HEK293 (cell line): ENCODE results near the gene NLGN1.

Experiments
- CTCF ChIA-PET: fragments of 350-600 bp; formaldehyde crosslinking; extraction: SDS; loops from one replicate; lab custom pipeline; 2021; ENCODE audit warnings: antibody characterized with exemption; lab: Yijun Ruan, JAX
- POLR2A ChIA-PET: fragments of 300-600 bp; formaldehyde crosslinking; extraction: SDS; loops from one replicate; lab custom pipeline; 2020; ENCODE audit warnings: antibody characterized with exemption, inconsistent platforms; lab: Yijun Ruan, JAX
- H3K27ac ChIP-seq: fragments of 200-500 bp; sonication (Bioruptor generic); 2 replicates; pipeline ENCODE4 v1.5.1; 2014; ENCODE audit warnings: low read depth, low read length, control low read depth, inconsistent platforms; ENCODE audit errors: extremely low read depth
- H3K36me3 ChIP-seq, 2 experiments: fragments of 200-500 bp in 1 of 2; sonication (Bioruptor generic) in 1 of 2; 1 replicate in 1 of 2; 2 replicates in 1 of 2; pipeline ENCODE4 v1.5.1; 2014 to 2017; ENCODE audit warnings: inconsistent platforms in 2 of 2, low read length in 2 of 2; ENCODE audit not compliant: control insufficient read depth in 2 of 2, insufficient read depth in 1 of 2
- H3K4me1 ChIP-seq: fragments of 200-500 bp; sonication (Bioruptor generic); 2 replicates; pipeline ENCODE4 v1.5.1; 2014; ENCODE audit warnings: mild to moderate bottlenecking, low read length, inconsistent platforms; ENCODE audit not compliant: control insufficient read depth, insufficient read depth
- H3K4me3 ChIP-seq: 2 replicates; pipeline ENCODE4 v1.5.1; 2011; ENCODE audit warnings: low read depth, mild to moderate bottlenecking, control low read depth, low read length, moderate library complexity
- H3K9me3 ChIP-seq: fragments of 200-500 bp; sonication (Bioruptor generic); 2 replicates; pipeline ENCODE4 v1.5.1; 2014; ENCODE audit warnings: low read depth, low read length, inconsistent platforms; ENCODE audit not compliant: control insufficient read depth, insufficient read depth
- BCL11B ChIP-seq: fragments of 450-650 bp; formaldehyde crosslinking; IDR thresholded peaks from 2 replicates; pipeline ENCODE4 v1.5.1; 2016; ENCODE audit warnings: low read depth, missing biosample characterization, missing genetic modification characterization
- KLF8 ChIP-seq: fragments of 450-650 bp; formaldehyde crosslinking; IDR thresholded peaks from 2 replicates; pipeline ENCODE4 v1.5.1; 2016; ENCODE audit warnings: missing biosample characterization, missing genetic modification characterization
- SP3 ChIP-seq: fragments of 450-650 bp; formaldehyde crosslinking; IDR thresholded peaks from 2 replicates; pipeline ENCODE4 v1.5.1; 2016; ENCODE audit warnings: missing biosample characterization, missing genetic modification characterization
- ZBTB21 ChIP-seq: fragments of 450-650 bp; formaldehyde crosslinking; IDR thresholded peaks from 2 replicates; pipeline ENCODE4 v1.5.1; 2017; ENCODE audit warnings: missing biosample characterization, missing genetic modification characterization
- ZNF10 ChIP-seq: fragments of 450-650 bp; formaldehyde crosslinking; IDR thresholded peaks from 2 replicates; pipeline ENCODE4 v1.5.1; 2017; ENCODE audit warnings: missing biosample characterization, missing genetic modification characterization
- ZNF266 ChIP-seq: fragments of 450-650 bp; formaldehyde crosslinking; IDR thresholded peaks from 2 replicates; pipeline ENCODE4 v1.5.1; 2016; ENCODE audit warnings: missing biosample characterization, missing genetic modification characterization, low read depth
- ZNF324 ChIP-seq: fragments of 450-650 bp; formaldehyde crosslinking; IDR thresholded peaks from 2 replicates; pipeline ENCODE4 v1.5.1; 2016; ENCODE audit warnings: missing biosample characterization, missing genetic modification characterization
- ZNF354C ChIP-seq: fragments of 450-650 bp; formaldehyde crosslinking; IDR thresholded peaks from 2 replicates; pipeline ENCODE4 v1.5.1; 2016; ENCODE audit warnings: missing biosample characterization, missing genetic modification characterization, low read depth, borderline replicate concordance
- ZNF501 ChIP-seq: fragments of 450-650 bp; formaldehyde crosslinking; IDR thresholded peaks from 2 replicates; pipeline ENCODE4 v1.5.1; 2016; ENCODE audit warnings: missing biosample characterization, missing genetic modification characterization
- ZNF529 ChIP-seq: fragments of 450-650 bp; formaldehyde crosslinking; IDR thresholded peaks from 2 replicates; pipeline ENCODE4 v1.5.1; 2017; ENCODE audit warnings: missing genetic modification characterization, missing biosample characterization; ENCODE audit not compliant: insufficient replicate concordance
- ZNF561 ChIP-seq: fragments of 450-650 bp; IDR thresholded peaks from 2 replicates; pipeline ENCODE4 v1.5.1; 2018; ENCODE audit warnings: missing biosample characterization, missing genetic modification characterization, borderline replicate concordance
- ZNF677 ChIP-seq: fragments of 450-650 bp; IDR thresholded peaks from 2 replicates; pipeline ENCODE4 v1.5.0; 2018; ENCODE audit warnings: missing biosample characterization, mild to moderate bottlenecking, missing genetic modification characterization, moderate library complexity
- TF ChIP-seq, protein P1 (sequence below): fragments of 450-650 bp; formaldehyde crosslinking; IDR thresholded peaks from 2 replicates; pipeline ENCODE4 v1.5.1; 2016; ENCODE audit warnings: missing biosample characterization, missing genetic modification characterization
- TF ChIP-seq, protein P2 (sequence below): fragments of 450-650 bp; formaldehyde crosslinking; IDR thresholded peaks from 2 replicates; pipeline ENCODE4 v1.5.1; 2016; ENCODE audit warnings: missing biosample characterization, missing genetic modification characterization
- TF ChIP-seq, protein P3 (sequence below): fragments of 450-650 bp; formaldehyde crosslinking; IDR thresholded peaks from 2 replicates; pipeline ENCODE4 v1.5.1; 2017; ENCODE audit warnings: missing biosample characterization, missing genetic modification characterization
- TF ChIP-seq, protein P4 (sequence below): fragments of 450-650 bp; formaldehyde crosslinking; IDR thresholded peaks from 2 replicates; pipeline ENCODE4 v1.5.1; 2016; ENCODE audit warnings: missing biosample characterization, missing genetic modification characterization
- TF ChIP-seq, protein P5 (sequence below): fragments of 450-650 bp; formaldehyde crosslinking; IDR thresholded peaks from 2 replicates; pipeline ENCODE4 v1.5.1; 2016; ENCODE audit warnings: missing biosample characterization, missing genetic modification characterization
- TF ChIP-seq, protein P6 (sequence below): fragments of 450-650 bp; formaldehyde crosslinking; conservative IDR thresholded peaks from 2 replicates; pipeline ENCODE4 v1.5.1; 2016; ENCODE audit warnings: low read depth, missing biosample characterization, missing genetic modification characterization
- TF ChIP-seq, protein P7 (sequence below): fragments of 450-650 bp; formaldehyde crosslinking; IDR thresholded peaks from 2 replicates; pipeline ENCODE4 v1.5.1; 2017; ENCODE audit warnings: missing biosample characterization, missing genetic modification characterization

NLGN1 gene

DNA sequence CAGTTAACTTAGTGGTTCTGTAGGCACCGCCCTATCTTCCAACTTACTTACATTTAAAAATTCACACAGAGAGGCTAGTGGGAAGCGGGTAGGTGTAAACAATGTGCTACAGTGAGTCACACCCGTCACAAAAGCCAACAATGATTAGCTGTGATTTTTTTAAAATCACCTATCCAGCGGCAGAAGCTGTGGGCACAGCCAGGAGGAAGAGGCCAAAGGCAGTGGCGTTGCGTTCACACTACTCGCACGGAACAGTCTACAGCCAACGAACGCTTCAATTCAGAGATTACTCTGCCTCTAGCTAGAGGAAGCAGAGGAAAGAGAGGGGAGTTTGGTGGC is 2.5 kb upstream of the NLGN1 start (continued):
- TF ChIP-seq, protein P1, sequence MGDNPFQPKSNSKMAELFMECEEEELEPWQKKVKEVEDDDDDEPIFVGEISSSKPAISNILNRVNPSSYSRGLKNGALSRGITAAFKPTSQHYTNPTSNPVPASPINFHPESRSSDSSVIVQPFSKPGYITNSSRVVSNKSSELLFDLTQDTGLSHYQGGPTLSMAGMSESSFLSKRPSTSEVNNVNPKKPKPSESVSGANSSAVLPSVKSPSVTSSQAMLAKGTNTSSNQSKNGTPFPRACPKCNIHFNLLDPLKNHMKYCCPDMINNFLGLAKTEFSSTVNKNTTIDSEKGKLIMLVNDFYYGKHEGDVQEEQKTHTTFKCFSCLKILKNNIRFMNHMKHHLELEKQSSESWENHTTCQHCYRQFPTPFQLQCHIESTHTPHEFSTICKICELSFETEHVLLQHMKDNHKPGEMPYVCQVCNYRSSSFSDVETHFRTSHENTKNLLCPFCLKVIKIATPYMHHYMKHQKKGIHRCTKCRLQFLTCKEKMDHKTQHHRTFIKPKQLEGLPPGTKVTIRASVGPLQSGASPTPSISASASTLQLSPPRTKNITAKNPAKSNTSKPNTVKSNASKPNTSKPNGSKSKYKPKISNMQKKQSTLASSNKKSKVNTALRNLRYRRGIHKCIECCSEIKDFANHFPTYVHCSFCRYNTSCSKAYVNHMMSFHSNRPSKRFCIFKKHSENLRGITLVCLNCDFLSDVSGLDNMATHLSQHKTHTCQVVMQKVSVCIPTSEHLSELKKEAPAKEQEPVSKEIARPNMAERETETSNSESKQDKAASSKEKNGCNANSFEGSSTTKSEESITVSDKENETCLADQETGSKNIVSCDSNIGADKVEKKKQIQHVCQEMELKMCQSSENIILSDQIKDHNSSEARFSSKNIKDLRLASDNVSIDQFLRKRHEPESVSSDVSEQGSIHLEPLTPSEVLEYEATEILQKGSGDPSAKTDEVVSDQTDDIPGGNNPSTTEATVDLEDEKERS (tag by site-specific recombination) = no peak

DNA sequence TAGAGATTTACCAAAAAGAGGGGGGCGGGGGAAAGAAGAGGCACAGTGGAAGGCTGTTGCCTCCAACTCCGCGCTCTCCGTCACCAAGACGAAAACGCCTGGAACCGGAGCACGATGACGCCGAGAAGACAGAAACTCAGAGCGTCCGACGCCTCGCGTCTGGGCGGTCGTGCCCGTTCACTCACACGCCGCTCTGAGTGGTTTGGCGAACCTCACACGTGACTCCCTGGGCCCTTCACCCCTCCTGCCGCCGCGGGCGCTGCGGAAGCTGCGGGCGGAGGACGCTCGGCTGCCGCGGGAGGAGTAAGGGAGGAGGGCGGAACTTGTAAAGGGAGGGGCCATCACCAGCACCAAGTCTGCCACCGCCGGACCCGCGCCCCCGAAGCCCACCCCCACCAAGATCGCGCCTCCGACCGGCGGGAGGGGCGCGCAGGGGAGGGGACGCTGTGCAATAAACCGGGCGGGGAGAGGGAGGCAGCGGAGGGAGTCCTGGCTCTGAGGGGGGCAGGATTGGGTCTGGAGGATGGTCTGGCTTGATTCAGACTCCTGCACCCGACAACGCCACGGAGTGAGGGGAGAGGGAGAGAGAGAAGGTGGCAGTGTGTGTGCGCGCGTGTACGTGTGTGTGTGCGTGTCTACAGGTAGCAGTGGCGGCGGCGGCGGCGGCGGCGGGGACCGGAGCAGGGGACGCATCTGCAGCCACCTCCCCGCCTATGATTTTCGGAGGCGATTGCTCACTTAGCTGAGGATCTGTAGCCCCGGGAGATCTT is 1.9 kb upstream of the NLGN1 start:
- no peaks in the 10 kb centered on the region for H3K36me3 ChIP-seq
- H3K4me1 ChIP-seq = no peaks in the 10 kb centered on the region; the same call in 1 of the 2 replicates
- ChIA-PET POLR2A (no interaction called here), CTCF (no interaction called here)
- H3K9me3 ChIP-seq = no peaks in the 10 kb centered on the region
- H3K27ac ChIP-seq = peak overlapping the region; percentile 70
- peak overlapping the region; percentile 78 for H3K4me3 ChIP-seq
- TF ChIP-seq KLF8 (tag by site-specific recombination) = peak; percentile 93
- TF ChIP-seq SP3 = peak; percentile 88
- TF ChIP-seq, protein P2, sequence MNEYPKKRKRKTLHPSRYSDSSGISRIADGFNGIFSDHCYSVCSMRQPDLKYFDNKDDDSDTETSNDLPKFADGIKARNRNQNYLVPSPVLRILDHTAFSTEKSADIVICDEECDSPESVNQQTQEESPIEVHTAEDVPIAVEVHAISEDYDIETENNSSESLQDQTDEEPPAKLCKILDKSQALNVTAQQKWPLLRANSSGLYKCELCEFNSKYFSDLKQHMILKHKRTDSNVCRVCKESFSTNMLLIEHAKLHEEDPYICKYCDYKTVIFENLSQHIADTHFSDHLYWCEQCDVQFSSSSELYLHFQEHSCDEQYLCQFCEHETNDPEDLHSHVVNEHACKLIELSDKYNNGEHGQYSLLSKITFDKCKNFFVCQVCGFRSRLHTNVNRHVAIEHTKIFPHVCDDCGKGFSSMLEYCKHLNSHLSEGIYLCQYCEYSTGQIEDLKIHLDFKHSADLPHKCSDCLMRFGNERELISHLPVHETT = 0 out of 2 replicates have a peak, but pooled peaks have one; percentile 20
- TF ChIP-seq, protein P3, sequence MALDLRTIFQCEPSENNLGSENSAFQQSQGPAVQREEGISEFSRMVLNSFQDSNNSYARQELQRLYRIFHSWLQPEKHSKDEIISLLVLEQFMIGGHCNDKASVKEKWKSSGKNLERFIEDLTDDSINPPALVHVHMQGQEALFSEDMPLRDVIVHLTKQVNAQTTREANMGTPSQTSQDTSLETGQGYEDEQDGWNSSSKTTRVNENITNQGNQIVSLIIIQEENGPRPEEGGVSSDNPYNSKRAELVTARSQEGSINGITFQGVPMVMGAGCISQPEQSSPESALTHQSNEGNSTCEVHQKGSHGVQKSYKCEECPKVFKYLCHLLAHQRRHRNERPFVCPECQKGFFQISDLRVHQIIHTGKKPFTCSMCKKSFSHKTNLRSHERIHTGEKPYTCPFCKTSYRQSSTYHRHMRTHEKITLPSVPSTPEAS (tag by site-specific recombination) = peak; percentile 97
- TF ChIP-seq, protein P4, sequence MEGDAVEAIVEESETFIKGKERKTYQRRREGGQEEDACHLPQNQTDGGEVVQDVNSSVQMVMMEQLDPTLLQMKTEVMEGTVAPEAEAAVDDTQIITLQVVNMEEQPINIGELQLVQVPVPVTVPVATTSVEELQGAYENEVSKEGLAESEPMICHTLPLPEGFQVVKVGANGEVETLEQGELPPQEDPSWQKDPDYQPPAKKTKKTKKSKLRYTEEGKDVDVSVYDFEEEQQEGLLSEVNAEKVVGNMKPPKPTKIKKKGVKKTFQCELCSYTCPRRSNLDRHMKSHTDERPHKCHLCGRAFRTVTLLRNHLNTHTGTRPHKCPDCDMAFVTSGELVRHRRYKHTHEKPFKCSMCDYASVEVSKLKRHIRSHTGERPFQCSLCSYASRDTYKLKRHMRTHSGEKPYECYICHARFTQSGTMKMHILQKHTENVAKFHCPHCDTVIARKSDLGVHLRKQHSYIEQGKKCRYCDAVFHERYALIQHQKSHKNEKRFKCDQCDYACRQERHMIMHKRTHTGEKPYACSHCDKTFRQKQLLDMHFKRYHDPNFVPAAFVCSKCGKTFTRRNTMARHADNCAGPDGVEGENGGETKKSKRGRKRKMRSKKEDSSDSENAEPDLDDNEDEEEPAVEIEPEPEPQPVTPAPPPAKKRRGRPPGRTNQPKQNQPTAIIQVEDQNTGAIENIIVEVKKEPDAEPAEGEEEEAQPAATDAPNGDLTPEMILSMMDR (tag by site-specific recombination) = peak; percentile 53
- no peak for TF ChIP-seq ZNF529
- TF ChIP-seq ZNF354C (tag by site-specific recombination) = no peak
- TF ChIP-seq ZNF324 (tag by site-specific recombination) = peak; percentile 39; the same call in 1 of the 2 replicates
- TF ChIP-seq, protein P5, sequence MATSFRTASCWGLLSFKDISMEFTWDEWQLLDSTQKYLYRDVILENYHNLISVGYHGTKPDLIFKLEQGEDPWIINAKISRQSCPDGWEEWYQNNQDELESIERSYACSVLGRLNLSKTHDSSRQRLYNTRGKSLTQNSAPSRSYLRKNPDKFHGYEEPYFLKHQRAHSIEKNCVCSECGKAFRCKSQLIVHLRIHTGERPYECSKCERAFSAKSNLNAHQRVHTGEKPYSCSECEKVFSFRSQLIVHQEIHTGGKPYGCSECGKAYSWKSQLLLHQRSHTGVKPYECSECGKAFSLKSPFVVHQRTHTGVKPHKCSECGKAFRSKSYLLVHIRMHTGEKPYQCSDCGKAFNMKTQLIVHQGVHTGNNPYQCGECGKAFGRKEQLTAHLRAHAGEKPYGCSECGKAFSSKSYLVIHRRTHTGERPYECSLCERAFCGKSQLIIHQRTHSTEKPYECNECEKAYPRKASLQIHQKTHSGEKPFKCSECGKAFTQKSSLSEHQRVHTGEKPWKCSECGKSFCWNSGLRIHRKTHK (tag by site-specific recombination) = no peak
- TF ChIP-seq ZNF266 (tag by site-specific recombination) = peak; percentile 95
- TF ChIP-seq, protein P6, sequence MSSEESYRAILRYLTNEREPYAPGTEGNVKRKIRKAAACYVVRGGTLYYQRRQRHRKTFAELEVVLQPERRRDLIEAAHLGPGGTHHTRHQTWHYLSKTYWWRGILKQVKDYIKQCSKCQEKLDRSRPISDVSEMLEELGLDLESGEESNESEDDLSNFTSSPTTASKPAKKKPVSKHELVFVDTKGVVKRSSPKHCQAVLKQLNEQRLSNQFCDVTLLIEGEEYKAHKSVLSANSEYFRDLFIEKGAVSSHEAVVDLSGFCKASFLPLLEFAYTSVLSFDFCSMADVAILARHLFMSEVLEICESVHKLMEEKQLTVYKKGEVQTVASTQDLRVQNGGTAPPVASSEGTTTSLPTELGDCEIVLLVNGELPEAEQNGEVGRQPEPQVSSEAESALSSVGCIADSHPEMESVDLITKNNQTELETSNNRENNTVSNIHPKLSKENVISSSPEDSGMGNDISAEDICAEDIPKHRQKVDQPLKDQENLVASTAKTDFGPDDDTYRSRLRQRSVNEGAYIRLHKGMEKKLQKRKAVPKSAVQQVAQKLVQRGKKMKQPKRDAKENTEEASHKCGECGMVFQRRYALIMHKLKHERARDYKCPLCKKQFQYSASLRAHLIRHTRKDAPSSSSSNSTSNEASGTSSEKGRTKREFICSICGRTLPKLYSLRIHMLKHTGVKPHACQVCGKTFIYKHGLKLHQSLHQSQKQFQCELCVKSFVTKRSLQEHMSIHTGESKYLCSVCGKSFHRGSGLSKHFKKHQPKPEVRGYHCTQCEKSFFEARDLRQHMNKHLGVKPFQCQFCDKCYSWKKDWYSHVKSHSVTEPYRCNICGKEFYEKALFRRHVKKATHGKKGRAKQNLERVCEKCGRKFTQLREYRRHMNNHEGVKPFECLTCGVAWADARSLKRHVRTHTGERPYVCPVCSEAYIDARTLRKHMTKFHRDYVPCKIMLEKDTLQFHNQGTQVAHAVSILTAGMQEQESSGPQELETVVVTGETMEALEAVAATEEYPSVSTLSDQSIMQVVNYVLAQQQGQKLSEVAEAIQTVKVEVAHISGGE (tag by site-specific recombination) = no peak; the same call in none of the 2 replicates
- TF ChIP-seq, protein P7, sequence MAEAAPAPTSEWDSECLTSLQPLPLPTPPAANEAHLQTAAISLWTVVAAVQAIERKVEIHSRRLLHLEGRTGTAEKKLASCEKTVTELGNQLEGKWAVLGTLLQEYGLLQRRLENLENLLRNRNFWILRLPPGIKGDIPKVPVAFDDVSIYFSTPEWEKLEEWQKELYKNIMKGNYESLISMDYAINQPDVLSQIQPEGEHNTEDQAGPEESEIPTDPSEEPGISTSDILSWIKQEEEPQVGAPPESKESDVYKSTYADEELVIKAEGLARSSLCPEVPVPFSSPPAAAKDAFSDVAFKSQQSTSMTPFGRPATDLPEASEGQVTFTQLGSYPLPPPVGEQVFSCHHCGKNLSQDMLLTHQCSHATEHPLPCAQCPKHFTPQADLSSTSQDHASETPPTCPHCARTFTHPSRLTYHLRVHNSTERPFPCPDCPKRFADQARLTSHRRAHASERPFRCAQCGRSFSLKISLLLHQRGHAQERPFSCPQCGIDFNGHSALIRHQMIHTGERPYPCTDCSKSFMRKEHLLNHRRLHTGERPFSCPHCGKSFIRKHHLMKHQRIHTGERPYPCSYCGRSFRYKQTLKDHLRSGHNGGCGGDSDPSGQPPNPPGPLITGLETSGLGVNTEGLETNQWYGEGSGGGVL (tag by site-specific recombination) = peak; percentile 99
- no peak for TF ChIP-seq ZNF677 (tag by site-specific recombination)
- peak; percentile 71; the same call in 1 of the 2 replicates for TF ChIP-seq ZBTB21 (tag by site-specific recombination)
- peak; percentile 53; the same call in 1 of the 2 replicates for TF ChIP-seq ZNF561
- peak; percentile 74; the same call in 1 of the 2 replicates for TF ChIP-seq BCL11B (tag by site-specific recombination)
- TF ChIP-seq ZNF10 (tag by site-specific recombination) = 0 out of 2 replicates have a peak, but pooled peaks have one; percentile 7
- peak; percentile 82; the same call in 1 of the 2 replicates for TF ChIP-seq ZNF501 (tag by site-specific recombination)
